ENCODE data around the gene PPFIBP2.

DNA sequence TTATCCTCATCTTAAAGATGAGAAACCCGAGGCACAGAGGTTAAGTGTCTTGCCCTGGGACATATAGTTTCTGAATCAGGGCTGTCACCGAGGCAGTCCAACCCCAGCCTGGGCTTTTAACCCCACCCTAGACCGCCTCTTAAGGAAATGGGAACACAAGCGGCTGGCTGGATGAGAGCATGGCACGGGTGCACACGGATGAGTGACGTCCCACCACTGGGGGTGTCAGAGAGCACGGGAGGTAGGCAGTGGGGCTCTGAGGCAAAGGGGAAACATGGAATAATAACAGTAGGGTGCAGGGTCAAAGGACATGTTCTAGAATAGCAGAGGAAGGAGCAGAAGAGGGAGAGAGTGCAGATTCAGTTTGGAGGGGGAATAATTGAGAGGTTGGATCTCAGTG is 22.3 kb downstream of the PPFIBP2 start:
- TF ChIP-seq ZNF263 (CRISPR knock-in tag; IDR thresholded peaks at IDR 0.05) (no peak), ATF2 (CRISPR knock-in tag; IDR thresholded peaks at IDR 0.05) (no peak), POLR2AphosphoS5 (IDR thresholded peaks at IDR 0.05; ENCODE audit: low read depth, low read length) (no peak), CHD2 (IDR thresholded peaks at IDR 0.05; ENCODE audit: low read depth, low read length) (no peak), ZNF121 (CRISPR knock-in tag; IDR thresholded peaks at IDR 0.05) (no peak), ZNF251 (CRISPR knock-in tag; IDR thresholded peaks at IDR 0.05) (no peak)
- TF ChIP-seq, protein P1, sequence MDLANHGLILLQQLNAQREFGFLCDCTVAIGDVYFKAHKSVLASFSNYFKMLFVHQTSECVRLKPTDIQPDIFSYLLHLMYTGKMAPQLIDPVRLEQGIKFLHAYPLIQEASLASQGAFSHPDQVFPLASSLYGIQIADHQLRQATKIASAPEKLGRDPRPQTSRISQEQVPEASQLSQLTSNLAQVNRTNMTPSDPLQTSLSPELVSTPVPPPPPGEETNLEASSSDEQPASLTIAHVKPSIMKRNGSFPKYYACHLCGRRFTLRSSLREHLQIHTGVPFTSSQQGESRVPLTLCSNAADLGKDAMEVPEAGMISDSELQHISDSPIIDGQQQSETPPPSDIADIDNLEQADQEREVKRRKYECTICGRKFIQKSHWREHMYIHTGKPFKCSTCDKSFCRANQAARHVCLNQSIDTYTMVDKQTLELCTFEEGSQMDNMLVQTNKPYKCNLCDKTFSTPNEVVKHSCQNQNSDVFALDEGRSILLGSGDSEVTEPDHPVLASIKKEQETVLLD (CRISPR knock-in tag; IDR thresholded peaks at IDR 0.05; ENCODE audit: low read depth): no peak
